Adipocyte (in vitro differentiated cells): ENCODE results near the gene BPIFB4.

ENCODE experiments used
- DNase-seq: peaks from one replicate; pipeline ENCODE4 v3.0.0-alpha.2; 2015; ENCODE audit warnings: low read depth
- H3K27me3 ChIP-seq: replicated peaks from 2 replicates; pipeline ENCODE4 v1.7.0; 2013; ENCODE audit warnings: mild to moderate bottlenecking, low read length, moderate library complexity; ENCODE audit not compliant: control insufficient read depth, insufficient read depth
- H3K36me3 ChIP-seq: 2 replicates; pipeline ENCODE4 v1.7.0; 2013; ENCODE audit warnings: low read length, mild to moderate bottlenecking, moderate library complexity; ENCODE audit not compliant: control insufficient read depth, insufficient read depth, severe bottlenecking
- H3K4me1 ChIP-seq: 2 replicates; pipeline ENCODE4 v1.7.0; 2013; ENCODE audit warnings: mild to moderate bottlenecking, low read length, moderate library complexity; ENCODE audit not compliant: control insufficient read depth, insufficient read depth
- H3K4me3 ChIP-seq: 2 replicates; pipeline ENCODE4 v1.7.0; 2013; ENCODE audit warnings: mild to moderate bottlenecking, low read length, moderate library complexity
- H3K9ac ChIP-seq: 2 replicates; pipeline ENCODE4 v1.7.0; 2013; ENCODE audit warnings: mild to moderate bottlenecking, low read length, moderate library complexity
- H3K9me3 ChIP-seq: 2 replicates; pipeline ENCODE4 v1.7.0; 2013; ENCODE audit warnings: mild to moderate bottlenecking, low read length, moderate library complexity; ENCODE audit not compliant: control insufficient read depth

The BPIFB4 gene

DNA sequence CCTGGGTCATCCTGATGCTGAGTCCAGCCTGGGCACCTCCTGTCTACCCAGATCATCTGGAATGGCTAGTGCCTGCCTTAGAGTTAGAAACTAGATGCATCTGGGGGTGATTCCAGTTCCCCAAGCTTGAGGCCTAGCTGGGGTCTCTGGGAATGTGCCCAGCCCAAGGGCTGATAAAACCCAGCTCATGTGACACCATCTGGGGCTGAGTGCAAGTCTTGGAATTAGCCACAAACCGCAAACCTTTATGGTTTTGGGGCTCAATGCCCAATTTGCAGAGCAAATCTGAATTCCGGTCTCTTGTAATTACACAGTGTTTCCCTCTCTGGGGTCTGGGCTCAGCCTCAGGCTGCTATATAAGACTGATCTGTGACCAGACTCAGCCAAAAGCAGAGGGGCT is at the start of gene BPIFB4:
Gene BPIFB4 (plus strand): TSS at position 385 of the 400 bp plus-strand sequence. CDS start 1,884 bp downstream, outside the sequence.
- Histone ChIP-seq H3K36me3 (no peaks in the 10 kb centered on the region), H3K4me1 (no peaks in the 10 kb centered on the region), H3K27me3 (peaks cover 51% of the 10 kb centered on the region), H3K9ac (no peak within 1 kb of the TSS), H3K9me3 (no peaks in the 10 kb centered on the region), H3K4me3 (no peak within 1 kb of the TSS)
- DNase-seq = peak; percentile 46

DNA sequence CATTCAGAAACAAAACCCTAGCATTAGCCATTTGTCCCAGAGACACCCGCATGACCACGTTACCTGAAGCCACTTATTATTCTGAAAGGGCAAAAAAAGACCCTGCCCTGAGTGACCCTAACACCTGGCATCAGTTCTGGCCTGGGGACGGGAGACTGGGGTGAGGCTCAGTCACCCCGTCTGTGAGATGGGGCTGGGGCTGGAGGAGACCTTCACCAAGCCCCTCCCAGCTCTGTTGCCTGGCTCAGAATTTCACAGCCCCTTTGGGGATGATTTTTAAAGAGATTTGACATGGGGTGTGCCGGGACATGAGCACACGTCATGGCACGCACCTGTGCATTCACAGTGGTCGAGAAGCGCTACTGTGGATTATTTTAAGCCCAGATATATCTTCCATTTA is 49.4 kb upstream of the BPIFB4 start:
- Histone ChIP-seq H3K9ac (no peak overlapping the region), H3K36me3 (no peaks in the 10 kb centered on the region), H3K9me3 (peaks cover 4% of the 10 kb centered on the region), H3K27me3 (peaks cover 79% of the 10 kb centered on the region), H3K4me1 (no peaks in the 10 kb centered on the region), H3K4me3 (no peak overlapping the region)
- DNase-seq = no peak

DNA sequence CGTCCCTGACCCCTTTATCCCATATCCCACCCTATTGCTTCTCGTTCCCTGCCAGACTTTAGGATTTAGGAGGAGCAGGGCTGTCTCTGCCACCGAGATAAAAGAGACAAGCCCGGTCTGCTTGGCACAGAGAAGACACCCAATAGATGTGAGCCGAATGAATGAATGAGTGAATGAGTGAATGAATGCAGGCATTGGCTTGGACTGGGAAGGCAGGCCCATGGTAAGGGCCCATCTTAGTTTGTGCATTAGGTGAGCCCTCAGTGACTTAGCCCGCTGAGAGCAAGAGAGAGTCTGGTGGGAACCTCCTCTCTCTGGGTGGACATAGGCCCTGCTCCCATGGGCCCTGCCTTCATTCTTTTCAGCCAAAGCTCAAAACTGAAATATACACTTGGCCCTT is 48.9 kb upstream of the BPIFB4 start:
- peaks cover 79% of the 10 kb centered on the region for H3K27me3 ChIP-seq
- H3K36me3 ChIP-seq = no peaks in the 10 kb centered on the region
- H3K9me3 ChIP-seq = peaks cover 4% of the 10 kb centered on the region
- H3K4me1 ChIP-seq = no peaks in the 10 kb centered on the region
- no peak for DNase-seq
- no peak overlapping the region for H3K4me3 ChIP-seq
- no peak overlapping the region for H3K9ac ChIP-seq

DNA sequence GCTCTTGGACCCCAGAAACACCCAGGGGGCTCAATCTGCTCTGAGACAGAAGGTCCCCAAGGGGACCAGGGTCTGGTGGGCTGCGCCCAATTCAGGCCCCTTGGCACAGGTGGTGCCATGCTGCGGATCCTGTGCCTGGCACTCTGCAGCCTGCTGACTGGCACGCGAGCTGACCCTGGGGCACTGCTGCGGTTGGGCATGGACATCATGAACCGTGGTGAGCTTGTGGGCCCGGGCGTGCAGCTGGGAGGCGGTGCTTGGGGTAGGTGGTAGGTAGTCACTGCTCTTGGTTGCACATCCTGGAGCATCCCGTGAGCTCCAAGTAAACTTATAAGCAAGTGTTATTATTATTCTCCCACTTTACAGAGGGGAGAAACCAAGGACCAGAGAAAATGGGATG is 47.9 kb upstream of the BPIFB4 start, which contains the start of gene BPIFB6:
Gene BPIFB6 (plus strand): TSS at position 118 of the 400 bp plus-strand sequence. CDS start 0 bp downstream, at position 118.
- Histone ChIP-seq H3K36me3 (no peaks in the 10 kb centered on the region), H3K4me3 (no peak within 1 kb of the TSS), H3K9ac (no peak within 1 kb of the TSS), H3K4me1 (no peaks in the 10 kb centered on the region), H3K27me3 (peaks cover 78% of the 10 kb centered on the region), H3K9me3 (peaks cover 4% of the 10 kb centered on the region)
- no peak for DNase-seq

DNA sequence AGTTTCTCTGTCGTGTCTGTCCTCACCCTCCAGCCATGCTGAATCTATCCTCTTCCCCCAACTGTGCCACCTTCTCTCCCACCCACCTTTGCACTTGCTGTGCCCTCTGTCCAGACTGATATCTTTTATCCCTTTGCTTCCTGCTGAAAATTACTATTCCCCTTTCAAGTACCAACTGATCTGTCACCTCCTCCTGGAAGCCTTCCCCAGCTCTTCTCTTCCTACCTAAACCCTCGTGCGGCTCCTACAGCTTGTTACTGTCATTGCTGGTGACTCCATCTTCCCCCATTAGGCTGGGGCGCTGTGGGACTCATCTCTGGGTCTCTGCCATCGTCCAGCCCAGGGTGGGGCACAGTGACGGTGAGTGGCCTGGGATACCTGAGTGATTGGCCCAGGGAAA is 46.9 kb upstream of the BPIFB4 start:
- H3K27me3 ChIP-seq = peaks cover 78% of the 10 kb centered on the region
- no peaks in the 10 kb centered on the region for H3K9me3 ChIP-seq
- DNase-seq = no peak
- H3K9ac ChIP-seq = no peak overlapping the region
- no peaks in the 10 kb centered on the region for H3K4me1 ChIP-seq
- H3K36me3 ChIP-seq = no peaks in the 10 kb centered on the region
- H3K4me3 ChIP-seq = no peak overlapping the region

DNA sequence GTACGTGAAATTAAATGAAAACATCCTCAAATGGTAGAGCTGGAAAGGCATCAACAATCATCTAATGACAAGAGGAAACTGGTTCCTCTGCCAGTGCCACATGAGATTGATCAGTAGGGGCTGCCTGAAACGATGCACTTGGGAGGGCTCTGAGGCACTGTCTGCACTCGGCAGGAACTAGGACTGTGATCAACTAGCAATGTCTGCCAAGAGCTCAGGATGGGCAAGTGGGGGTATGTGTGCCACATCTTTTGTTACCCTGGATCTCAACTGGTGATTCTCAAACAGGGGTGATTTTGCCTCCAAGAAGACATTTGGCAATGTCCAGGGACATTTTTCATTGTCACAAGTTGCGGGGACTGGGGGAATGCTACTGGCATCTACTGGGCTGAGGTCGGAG is 46.1 kb upstream of the BPIFB4 start:
- Histone ChIP-seq H3K36me3 (no peaks in the 10 kb centered on the region), H3K27me3 (peaks cover 75% of the 10 kb centered on the region), H3K4me1 (no peaks in the 10 kb centered on the region), H3K9ac (no peak overlapping the region), H3K4me3 (no peak overlapping the region), H3K9me3 (no peaks in the 10 kb centered on the region)
- DNase-seq = no peak

DNA sequence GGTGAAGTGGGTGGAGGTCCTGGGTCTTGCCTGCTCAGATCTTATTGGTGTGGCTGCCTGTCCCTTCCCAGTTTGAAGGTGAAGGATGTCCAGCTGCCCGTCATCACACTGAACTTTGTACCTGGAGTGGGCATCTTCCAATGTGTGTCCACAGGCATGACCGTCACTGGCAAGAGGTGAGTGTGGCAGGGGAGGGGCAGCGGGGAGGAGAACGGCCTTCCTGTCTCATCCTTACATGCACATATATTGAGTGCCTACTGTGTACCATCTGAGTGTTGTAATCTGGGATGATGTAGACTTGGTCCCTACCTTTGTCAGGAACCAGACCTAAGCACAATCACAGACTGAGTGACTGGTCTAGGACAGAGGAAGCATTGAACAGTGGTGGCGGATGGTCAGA is 45.3 kb upstream of the BPIFB4 start:
- no peak overlapping the region for H3K4me3 ChIP-seq
- H3K27me3 ChIP-seq = peaks cover 73% of the 10 kb centered on the region
- H3K36me3 ChIP-seq = no peaks in the 10 kb centered on the region
- no peaks in the 10 kb centered on the region for H3K9me3 ChIP-seq
- H3K9ac ChIP-seq = no peak overlapping the region
- DNase-seq = no peak
- no peaks in the 10 kb centered on the region for H3K4me1 ChIP-seq

DNA sequence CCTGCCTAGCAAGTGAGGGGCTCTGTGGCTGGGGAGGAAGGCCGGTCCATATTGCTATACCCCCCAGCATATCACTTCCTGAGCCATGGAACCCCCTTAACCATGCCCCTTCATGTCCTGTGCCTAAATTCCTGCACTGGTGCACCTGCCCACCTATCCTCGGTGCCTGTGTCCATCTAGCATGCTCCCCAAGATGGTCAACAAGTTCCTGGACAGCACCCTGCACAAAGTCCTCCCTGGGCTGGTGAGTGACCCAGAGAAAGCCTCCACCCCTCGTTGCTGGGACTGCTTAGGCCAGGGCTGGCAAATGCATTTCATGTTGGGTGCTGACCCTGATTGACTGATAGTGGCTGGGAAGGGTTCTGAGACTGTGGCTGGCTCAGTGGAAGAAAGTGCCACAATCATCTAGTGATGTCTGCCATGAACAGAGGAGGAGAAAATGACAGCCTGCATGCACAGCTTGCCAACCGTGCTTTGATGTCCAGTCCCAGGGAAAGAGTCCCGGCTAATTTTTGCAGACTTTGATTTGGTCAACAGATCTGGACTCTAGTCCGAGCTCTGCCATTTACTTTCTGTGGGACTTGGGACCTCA is 44.4 kb upstream of the BPIFB4 start:
- Histone ChIP-seq H3K4me1 (no peaks in the 10 kb centered on the region), H3K36me3 (no peaks in the 10 kb centered on the region), H3K9me3 (no peaks in the 10 kb centered on the region), H3K4me3 (no peak overlapping the region), H3K9ac (no peak overlapping the region), H3K27me3 (peaks cover 75% of the 10 kb centered on the region)
- no peak for DNase-seq

DNA sequence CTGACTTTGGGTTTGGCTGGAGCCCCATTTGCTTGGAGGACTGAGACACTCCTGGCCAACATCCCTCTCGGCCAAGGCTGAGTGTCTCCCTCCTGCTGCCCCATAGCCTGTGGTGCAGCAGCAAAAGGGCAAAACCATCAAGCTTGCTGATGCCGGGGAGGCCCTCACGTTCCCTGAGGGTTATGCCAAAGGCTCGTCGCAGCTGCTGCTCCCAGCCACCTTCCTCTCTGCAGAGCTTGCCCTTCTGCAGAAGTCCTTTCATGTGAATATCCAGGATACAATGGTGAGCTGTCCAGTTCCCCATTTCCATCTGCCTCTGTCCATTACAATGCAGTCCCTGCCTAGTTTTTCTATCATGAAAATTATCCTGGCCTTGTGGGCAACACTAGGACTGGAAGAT is 42.0 kb upstream of the BPIFB4 start:
- Histone ChIP-seq H3K27me3 (peaks cover 60% of the 10 kb centered on the region), H3K36me3 (no peaks in the 10 kb centered on the region), H3K9me3 (no peaks in the 10 kb centered on the region), H3K9ac (no peak overlapping the region), H3K4me1 (no peaks in the 10 kb centered on the region), H3K4me3 (no peak overlapping the region)
- DNase-seq = no peak

DNA sequence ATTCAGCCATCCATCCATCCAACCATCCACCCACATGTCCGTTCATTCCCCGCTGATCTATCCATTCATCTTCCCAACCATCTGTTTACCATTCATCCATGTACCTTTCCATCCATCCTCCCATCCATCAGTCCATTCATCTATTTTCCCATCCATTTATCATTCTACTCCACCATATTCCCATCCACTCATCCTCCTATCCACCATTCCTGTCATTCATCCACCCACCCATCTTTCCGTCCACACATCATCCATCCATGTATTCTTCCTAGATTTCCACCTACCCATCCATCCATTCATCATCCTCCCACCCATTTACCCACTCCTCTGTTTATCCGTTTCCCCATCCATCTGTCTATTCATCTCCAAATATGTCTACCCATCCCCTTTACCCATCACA is 41.2 kb upstream of the BPIFB4 start:
- Histone ChIP-seq H3K36me3 (no peaks in the 10 kb centered on the region), H3K9ac (no peak overlapping the region), H3K4me1 (no peaks in the 10 kb centered on the region), H3K4me3 (no peak overlapping the region), H3K27me3 (peaks cover 54% of the 10 kb centered on the region), H3K9me3 (no peaks in the 10 kb centered on the region)
- DNase-seq = no peak

DNA sequence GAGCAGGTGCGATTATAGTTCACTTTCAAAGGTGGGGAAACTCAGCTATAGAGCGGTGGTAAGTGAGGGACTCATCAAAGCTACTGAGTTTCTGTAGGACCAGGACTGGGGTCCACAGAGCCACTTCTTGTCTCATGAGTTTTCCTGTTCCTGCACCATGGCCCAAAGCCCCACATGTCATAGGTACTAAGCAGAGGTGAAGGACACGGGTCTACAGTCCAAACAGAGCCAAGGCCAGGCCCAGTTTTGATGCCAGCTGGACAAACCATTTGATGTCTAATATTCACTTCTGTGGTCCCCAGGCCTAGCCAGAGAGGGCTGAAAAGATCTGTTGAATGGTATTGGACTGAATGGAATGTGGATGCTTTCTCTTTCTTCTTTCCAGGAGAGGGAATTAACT is 37.0 kb upstream of the BPIFB4 start:
- Histone ChIP-seq H3K9ac (no peak overlapping the region), H3K4me3 (no peak overlapping the region), H3K36me3 (no peaks in the 10 kb centered on the region), H3K27me3 (peaks cover 22% of the 10 kb centered on the region), H3K9me3 (peaks cover 18% of the 10 kb centered on the region), H3K4me1 (no peaks in the 10 kb centered on the region)
- DNase-seq = no peak
